ENCODE data around the gene BIRC6. TPM values are rescaled to one million over a fixed set of nuclear protein-coding genes. Genes with fewer than 3 reads are reported as not detected.

BIRC6 gene
- total and polyA plus RNA-seq, 11 donors = 11.0 to 68.0 (median 51.9) TPM

DNA sequence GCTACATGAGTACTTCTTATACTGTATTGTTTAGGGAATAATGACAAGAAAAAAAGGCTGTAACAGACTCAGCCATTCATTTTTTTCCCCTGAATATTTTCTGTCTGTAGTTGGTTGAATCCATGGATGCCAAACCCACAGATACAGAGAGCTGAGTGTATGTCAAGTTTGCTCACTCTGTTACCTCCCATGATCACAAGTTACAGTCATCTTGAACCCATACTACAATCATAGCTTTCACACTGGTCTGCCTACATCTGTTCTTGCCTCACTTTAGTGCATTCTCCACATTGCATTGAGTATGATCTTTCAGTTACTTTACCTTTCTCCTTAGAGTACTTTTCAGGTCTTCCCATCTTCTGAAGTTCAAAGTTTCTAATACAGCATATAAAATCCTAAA lies 94.0 kb downstream of the BIRC6 start:
- Histone ChIP-seq H3K36me3 (peaks cover 0 to 72% (median 61%) of the 10 kb centered on the region in 9 donors), H3K9me3 (no peaks in the 10 kb centered on the region), H3K27me3 (no peaks in the 10 kb centered on the region), H3K4me1 (no peaks in the 10 kb centered on the region), H3K27ac (no peak overlapping the region), H3K4me3 (no peak overlapping the region)
- ATAC-seq (no peak), DNase-seq (no peak)
- intact Hi-C loops (cut with DNase I) = no loop called here
- TF ChIP-seq, protein P1, sequence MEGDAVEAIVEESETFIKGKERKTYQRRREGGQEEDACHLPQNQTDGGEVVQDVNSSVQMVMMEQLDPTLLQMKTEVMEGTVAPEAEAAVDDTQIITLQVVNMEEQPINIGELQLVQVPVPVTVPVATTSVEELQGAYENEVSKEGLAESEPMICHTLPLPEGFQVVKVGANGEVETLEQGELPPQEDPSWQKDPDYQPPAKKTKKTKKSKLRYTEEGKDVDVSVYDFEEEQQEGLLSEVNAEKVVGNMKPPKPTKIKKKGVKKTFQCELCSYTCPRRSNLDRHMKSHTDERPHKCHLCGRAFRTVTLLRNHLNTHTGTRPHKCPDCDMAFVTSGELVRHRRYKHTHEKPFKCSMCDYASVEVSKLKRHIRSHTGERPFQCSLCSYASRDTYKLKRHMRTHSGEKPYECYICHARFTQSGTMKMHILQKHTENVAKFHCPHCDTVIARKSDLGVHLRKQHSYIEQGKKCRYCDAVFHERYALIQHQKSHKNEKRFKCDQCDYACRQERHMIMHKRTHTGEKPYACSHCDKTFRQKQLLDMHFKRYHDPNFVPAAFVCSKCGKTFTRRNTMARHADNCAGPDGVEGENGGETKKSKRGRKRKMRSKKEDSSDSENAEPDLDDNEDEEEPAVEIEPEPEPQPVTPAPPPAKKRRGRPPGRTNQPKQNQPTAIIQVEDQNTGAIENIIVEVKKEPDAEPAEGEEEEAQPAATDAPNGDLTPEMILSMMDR (IDR thresholded peaks at IDR 0.05) = no peak
- no peak for TF ChIP-seq POLR2A (IDR thresholded peaks at IDR 0.05)

DNA sequence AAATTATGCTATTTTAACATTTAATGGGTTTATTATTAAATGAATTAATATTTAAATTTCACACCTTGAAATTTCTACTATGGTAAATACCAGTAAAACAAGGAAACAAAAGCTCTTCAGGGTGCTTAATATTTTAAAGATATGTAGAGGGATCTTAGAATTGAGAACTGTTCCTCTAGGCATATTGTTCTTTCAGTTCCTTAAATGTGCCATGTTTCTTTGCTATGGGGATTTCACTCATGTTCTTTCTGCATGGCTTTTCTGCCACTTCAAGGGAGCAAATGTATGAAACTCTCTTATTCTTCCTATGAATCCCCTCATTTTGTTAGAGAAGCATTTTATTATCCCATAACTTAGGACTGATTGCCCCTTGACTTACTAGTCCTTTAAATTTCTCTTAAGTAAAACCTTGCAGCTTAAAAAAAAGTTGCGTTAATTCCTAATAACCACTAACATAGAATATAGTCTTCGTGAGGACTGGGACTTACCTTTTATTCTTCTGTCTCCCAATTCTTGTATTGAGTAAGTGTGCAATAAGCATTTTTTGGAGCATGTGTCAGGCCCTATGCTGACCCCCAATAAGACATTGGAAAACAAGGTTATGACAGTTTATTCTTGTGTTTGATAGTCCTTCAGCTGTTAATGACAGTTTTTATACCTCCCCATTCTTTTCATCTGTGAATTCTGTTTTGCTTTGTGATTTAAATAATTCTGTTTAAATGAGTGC lies 95.7 kb downstream of the BIRC6 start:
- H3K4me1 ChIP-seq = no peaks in the 10 kb centered on the region
- ATAC-seq (no peak), DNase-seq (no peak)
- H3K4me3 ChIP-seq = no peak overlapping the region
- H3K27ac ChIP-seq = no peak overlapping the region
- intact Hi-C loops (cut with DNase I) = no loop called here
- H3K9me3 ChIP-seq = no peaks in the 10 kb centered on the region
- TF ChIP-seq POLR2A (IDR thresholded peaks at IDR 0.05) = no peak
- TF ChIP-seq, protein P1 (IDR thresholded peaks at IDR 0.05) = no peak
- H3K36me3 ChIP-seq = peaks cover 0 to 76% (median 57%) of the 10 kb centered on the region in 9 donors
- 94 to 99% (median 95%) methylated on average over 2 of the region's 2 CpGs for WGBS, 4 donors
- no peaks in the 10 kb centered on the region for H3K27me3 ChIP-seq

DNA sequence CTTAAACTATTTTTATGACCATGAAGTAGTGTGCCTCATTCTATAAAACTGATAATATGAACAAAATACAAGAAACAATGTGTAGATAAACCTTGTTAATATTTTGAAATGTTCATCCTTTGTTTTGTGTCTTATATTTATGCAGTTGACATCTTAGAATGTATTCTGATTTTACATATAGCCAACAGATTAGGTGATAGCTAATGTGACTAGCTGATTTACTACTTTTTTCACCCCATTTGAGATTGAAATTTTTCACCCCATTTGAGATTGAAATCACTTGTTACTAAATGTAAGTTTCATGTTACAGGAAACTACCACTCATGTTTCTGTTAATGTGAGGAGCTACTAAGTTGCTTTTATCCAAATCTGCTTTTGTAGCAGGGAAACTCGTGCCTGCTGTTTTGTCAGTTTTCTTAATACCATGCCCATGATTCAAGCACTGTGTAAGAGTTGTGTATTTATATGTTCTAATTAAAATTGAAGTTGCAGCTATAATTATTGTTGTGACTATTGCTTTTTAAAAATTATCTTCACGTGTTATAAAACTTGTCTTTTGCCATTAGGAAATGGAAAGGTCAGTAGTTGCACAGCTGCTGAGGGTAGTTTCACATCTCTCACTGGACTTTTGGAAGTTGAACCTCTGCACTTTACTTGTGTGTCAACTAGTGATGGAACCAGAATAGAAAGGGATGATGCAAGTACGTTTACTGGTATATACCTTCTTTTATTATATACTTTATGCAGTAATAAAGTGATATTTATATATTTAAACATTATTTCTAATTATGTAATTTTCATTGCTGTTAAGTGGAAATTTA lies 96.6 kb downstream of the BIRC6 start:
- DNase-seq = no peak
- WGBS, 4 donors = 87 to 89% (median 89%) methylated on average over 3 of the region's 3 CpGs

DNA sequence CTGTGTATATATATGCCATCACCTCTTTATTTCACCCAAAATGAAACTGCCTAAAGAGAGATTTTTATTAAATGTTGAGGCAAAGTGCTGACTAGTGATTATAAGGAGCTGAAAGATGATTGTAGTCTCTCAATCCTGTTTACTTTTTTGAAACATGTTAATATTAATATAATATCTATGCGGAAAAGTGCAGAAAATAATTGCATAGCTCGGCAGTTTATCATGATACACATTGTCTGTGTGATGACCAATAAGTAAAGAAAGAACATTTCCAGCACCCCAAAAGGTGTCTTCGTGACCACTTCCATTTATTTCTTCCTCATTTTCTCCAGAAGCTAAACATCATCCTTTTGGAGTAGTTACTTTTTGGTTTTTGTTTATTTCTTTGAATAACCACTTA lies 99.0 kb downstream of the BIRC6 start:
- H3K36me3 ChIP-seq = peaks cover 0 to 61% (median 37%) of the 10 kb centered on the region in 9 donors
- DNase-seq (no peak), ATAC-seq (no peak)
- WGBS, 4 donors = 95 to 97% (median 96%) methylated on average over 3 of the region's 3 CpGs
- H3K27me3 ChIP-seq = no peaks in the 10 kb centered on the region
- H3K27ac ChIP-seq = no peak overlapping the region
- H3K4me1 ChIP-seq = no peaks in the 10 kb centered on the region
- H3K9me3 ChIP-seq = no peaks in the 10 kb centered on the region
- H3K4me3 ChIP-seq = no peak overlapping the region
- intact Hi-C loops (cut with DNase I) = no loop called here
- TF ChIP-seq POLR2A (IDR thresholded peaks at IDR 0.05) = no peak
- TF ChIP-seq, protein P1 (IDR thresholded peaks at IDR 0.05) = no peak

More for the DNA sequence above, 96.6 kb downstream of the BIRC6 start:
- TF ChIP-seq, protein P1 (IDR thresholded peaks at IDR 0.05) = no peak
- TF ChIP-seq POLR2A (IDR thresholded peaks at IDR 0.05) = no peak
- intact Hi-C loops (cut with DNase I) = no loop called here
- Histone ChIP-seq H3K27me3 (no peaks in the 10 kb centered on the region), H3K4me1 (no peaks in the 10 kb centered on the region), H3K36me3 (peaks cover 0 to 76% (median 57%) of the 10 kb centered on the region in 9 donors), H3K9me3 (no peaks in the 10 kb centered on the region), H3K27ac (no peak overlapping the region), H3K4me3 (no peak overlapping the region)
- no peak for ATAC-seq

Measured in heart left ventricle (tissue), 16 donors.